ENCODE results near the gene NCEH1. TPM values are rescaled to one million over a fixed set of nuclear protein-coding genes. Genes with fewer than 3 reads are reported as not detected.

NCEH1 gene
- total and polyA plus RNA-seq, 2 experiments from 2014 or later = 4.7 to 10.5 TPM

GRCh38 chr3:172685331-172686214 is 25.3 kb downstream of the NCEH1 start:
- Histone ChIP-seq H3K27me3 (no peaks in the 10 kb centered on the region), H3K9me2 (replicated peaks; ENCODE audit: insufficient read depth) (no peaks in the 10 kb centered on the region), H3K4me2 (no peak overlapping the region), H4K20me1 (ENCODE audit: insufficient read depth, poor library complexity, severe bottlenecking) (no peaks in the 10 kb centered on the region), H2AFZ (no peak overlapping the region), H3K79me2 (peaks cover 4% of the 10 kb centered on the region), H3K4me1 (ENCODE audit: insufficient read depth) (peaks cover 5% of the 10 kb centered on the region), H3K36me3 (replicated peaks; ENCODE audit: insufficient read depth, low read depth) (no peaks in the 10 kb centered on the region), H3K4me3 (no peak overlapping the region), H3K27ac (no peak overlapping the region), H3K9me3 (ENCODE audit: low read depth) (no peaks in the 10 kb centered on the region)
- TF ChIP-seq CTCF (IDR thresholded peaks at IDR 0.05; ENCODE audit: poor library complexity) (no peak), EZH2phosphoT487 (IDR thresholded peaks at IDR 0.05; ENCODE audit: low read depth, severe bottlenecking, unreplicated experiment) (no peak), EZH2 (IDR thresholded peaks at IDR 0.05; ENCODE audit: borderline replicate concordance) (no peak)
- DNase-seq (ENCODE audit: low spot score) = no peak
- 78% methylated on average over 7 of the region's 7 CpGs for WGBS (ENCODE audit: low lambda C conversion rate, missing lambda C conversion rate)

- H3K4me2 ChIP-seq = no peak overlapping the region
- H3K79me2 ChIP-seq = no peaks in the 10 kb centered on the region
- DNase-seq (ENCODE audit: low spot score) = no peak
- TF ChIP-seq EZH2phosphoT487 (IDR thresholded peaks at IDR 0.05; ENCODE audit: low read depth, severe bottlenecking, unreplicated experiment) = no peak
- no peak for TF ChIP-seq EZH2 (IDR thresholded peaks at IDR 0.05; ENCODE audit: borderline replicate concordance)
- no peak for TF ChIP-seq CTCF (IDR thresholded peaks at IDR 0.05; ENCODE audit: poor library complexity)
- no peaks in the 10 kb centered on the region for H3K36me3 ChIP-seq (replicated peaks; ENCODE audit: insufficient read depth, low read depth)
- H3K27me3 ChIP-seq = no peaks in the 10 kb centered on the region
- no peak overlapping the region for H2AFZ ChIP-seq
- H3K4me3 ChIP-seq = no peak overlapping the region
- no peaks in the 10 kb centered on the region for H3K9me3 ChIP-seq (ENCODE audit: low read depth)
- no peaks in the 10 kb centered on the region for H4K20me1 ChIP-seq (ENCODE audit: insufficient read depth, poor library complexity, severe bottlenecking)
- 99% methylated on average over 7 of the region's 7 CpGs for WGBS (ENCODE audit: low lambda C conversion rate, missing lambda C conversion rate)
- no peak overlapping the region for H3K27ac ChIP-seq
- H3K4me1 ChIP-seq (ENCODE audit: insufficient read depth) = peaks cover 9% of the 10 kb centered on the region
- no peaks in the 10 kb centered on the region for H3K9me2 ChIP-seq (replicated peaks; ENCODE audit: insufficient read depth)
Observed at GRCh38 chr3:172680684-172681083, 30.2 kb downstream of the NCEH1 start.

- no peak overlapping the region for H2AFZ ChIP-seq
Observed at GRCh38 chr3:172679599-172679998, 31.3 kb downstream of the NCEH1 start.

More at GRCh38 chr3:172679599-172679998, 31.3 kb downstream of the NCEH1 start:
- no peak for DNase-seq (ENCODE audit: low spot score)
- Histone ChIP-seq H3K27me3 (no peaks in the 10 kb centered on the region), H4K20me1 (ENCODE audit: insufficient read depth, poor library complexity, severe bottlenecking) (no peaks in the 10 kb centered on the region), H3K4me1 (ENCODE audit: insufficient read depth) (peaks cover 9% of the 10 kb centered on the region), H3K27ac (no peak overlapping the region), H3K36me3 (replicated peaks; ENCODE audit: insufficient read depth, low read depth) (no peaks in the 10 kb centered on the region), H3K4me3 (no peak overlapping the region), H3K79me2 (no peaks in the 10 kb centered on the region), H3K9me2 (replicated peaks; ENCODE audit: insufficient read depth) (no peaks in the 10 kb centered on the region), H3K4me2 (no peak overlapping the region), H3K9me3 (ENCODE audit: low read depth) (no peaks in the 10 kb centered on the region)
- WGBS (ENCODE audit: low lambda C conversion rate, missing lambda C conversion rate) = 89% methylated on average over 5 of the region's 5 CpGs
- TF ChIP-seq CTCF (IDR thresholded peaks at IDR 0.05; ENCODE audit: poor library complexity) (no peak), EZH2 (IDR thresholded peaks at IDR 0.05; ENCODE audit: borderline replicate concordance) (no peak), EZH2phosphoT487 (IDR thresholded peaks at IDR 0.05; ENCODE audit: low read depth, severe bottlenecking, unreplicated experiment) (no peak)
